Measurements from ENCODE around the gene PEX11B.
A peak's percentile ranks its signal among the peaks of the same experiment; 100 is the strongest.

DNA sequence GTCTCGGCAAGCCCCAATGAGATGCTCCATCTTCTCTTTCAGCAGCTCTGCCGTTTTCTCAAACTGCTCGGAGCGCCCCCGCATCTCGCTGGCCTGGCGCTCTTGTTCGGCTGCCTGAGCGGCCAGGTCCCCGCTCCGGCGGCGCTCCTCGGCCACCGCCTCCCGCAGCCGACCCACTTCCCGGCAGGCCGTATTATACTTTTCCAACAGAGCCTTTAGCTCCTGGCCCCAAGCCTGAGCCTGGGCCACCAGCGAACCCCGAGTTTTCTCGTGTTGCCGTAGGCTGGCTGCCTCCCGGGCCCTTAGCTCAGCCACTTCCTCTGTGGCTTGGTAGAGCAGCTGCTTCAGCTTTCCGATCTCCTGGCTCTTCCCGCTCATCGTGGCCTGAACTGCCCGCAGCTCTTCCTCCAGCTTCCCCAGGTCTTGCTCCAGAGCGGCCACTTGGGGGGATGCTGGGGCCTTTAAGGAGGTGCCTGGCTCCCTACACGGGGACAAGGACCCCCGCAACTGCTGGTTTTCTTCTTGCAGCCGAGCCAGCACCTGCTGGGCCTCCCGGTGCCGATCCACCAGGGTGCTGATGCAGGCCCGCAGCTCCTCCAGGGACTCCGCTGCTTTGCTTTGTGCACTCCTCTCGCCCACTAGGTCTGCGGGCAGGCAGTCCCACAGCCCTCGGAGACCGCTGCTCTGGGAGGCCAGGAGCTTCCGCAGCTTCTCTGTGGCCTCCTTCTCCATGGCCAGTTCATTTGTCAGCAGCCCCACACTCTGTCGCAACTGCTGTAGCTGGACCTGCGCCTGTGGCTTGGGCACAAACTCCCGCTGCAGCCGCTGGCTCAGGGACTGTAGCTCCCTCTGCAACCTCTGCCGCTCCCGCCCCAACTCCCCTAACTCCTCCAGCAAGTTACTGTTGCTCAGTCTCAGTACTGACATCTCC is 46.3 kb downstream of the PEX11B start:
- TF ChIP-seq, protein P1, sequence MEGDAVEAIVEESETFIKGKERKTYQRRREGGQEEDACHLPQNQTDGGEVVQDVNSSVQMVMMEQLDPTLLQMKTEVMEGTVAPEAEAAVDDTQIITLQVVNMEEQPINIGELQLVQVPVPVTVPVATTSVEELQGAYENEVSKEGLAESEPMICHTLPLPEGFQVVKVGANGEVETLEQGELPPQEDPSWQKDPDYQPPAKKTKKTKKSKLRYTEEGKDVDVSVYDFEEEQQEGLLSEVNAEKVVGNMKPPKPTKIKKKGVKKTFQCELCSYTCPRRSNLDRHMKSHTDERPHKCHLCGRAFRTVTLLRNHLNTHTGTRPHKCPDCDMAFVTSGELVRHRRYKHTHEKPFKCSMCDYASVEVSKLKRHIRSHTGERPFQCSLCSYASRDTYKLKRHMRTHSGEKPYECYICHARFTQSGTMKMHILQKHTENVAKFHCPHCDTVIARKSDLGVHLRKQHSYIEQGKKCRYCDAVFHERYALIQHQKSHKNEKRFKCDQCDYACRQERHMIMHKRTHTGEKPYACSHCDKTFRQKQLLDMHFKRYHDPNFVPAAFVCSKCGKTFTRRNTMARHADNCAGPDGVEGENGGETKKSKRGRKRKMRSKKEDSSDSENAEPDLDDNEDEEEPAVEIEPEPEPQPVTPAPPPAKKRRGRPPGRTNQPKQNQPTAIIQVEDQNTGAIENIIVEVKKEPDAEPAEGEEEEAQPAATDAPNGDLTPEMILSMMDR (conservative IDR thresholded peaks at IDR 0.05; ENCODE audit: low read depth in 2 of 2), result 0 out of 4 replicates have a peak, but pooled peaks have one; percentile 2 to 13
- peak; percentile 38; the same call in 1 of the 2 replicates for TF ChIP-seq POLR2AphosphoS5 (IDR thresholded peaks at IDR 0.05; ENCODE audit: low read depth)
